ENCODE data around the gene SYNE1. TPM values are rescaled to one million over a fixed set of nuclear protein-coding genes. Genes with fewer than 3 reads are reported as not detected.
A peak's percentile ranks its signal among the peaks of the same experiment; 100 is the strongest.

SYNE1 gene
- total and polyA plus RNA-seq, 8 donors: 12.8 to 279 (median 108) TPM

DNA sequence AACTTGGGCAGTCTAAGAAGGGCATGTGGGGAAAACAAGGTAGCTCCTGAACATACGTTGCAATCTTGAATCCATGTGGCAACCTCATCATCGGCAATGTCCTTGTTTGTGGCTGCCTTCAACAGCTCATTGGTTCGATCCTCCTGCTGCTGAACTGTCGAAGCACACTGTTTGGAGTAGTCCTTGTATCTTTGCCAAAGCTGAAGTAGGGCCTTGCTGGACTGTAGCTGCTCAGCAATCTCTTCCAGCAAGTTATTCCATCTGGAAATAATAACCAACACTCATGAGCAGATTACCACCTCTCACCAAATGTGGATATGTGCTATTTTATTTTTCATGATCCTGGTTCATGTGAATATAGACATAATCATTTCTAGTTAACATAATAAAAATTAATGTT, 416.4 kb downstream of the SYNE1 start:
- WGBS, 5 donors: 76 to 90% (median 83%) methylated on average over 4 of the region's 4 CpGs
- intact Hi-C loops (cut with DNase I; ENCODE audit: low total_unique reads): no loop called here
- H3K36me3 ChIP-seq: peaks cover 45 to 98% (median 94%) of the 10 kb centered on the region in 4 donors

DNA sequence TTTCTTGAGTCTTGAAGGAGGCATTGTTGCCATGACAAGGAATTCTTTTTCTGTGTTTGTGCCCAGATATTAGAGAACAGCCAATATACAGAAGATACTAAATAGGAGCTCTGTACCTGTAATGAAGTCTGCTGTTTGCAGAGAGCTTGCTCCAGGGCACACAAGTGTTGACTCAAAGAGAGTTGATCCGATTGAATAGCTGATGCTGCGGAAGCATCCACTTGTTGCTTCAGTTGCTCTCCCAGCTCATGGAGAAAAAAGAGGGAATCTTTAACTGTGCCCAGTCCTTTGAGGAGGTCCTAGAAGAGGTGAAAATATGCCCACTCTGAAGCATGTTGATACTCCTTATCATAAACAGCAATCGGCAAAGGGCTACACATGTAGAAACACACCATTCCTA, 418.3 kb downstream of the SYNE1 start:
- intact Hi-C loops (cut with DNase I; ENCODE audit: low total_unique reads): no loop called here
- Histone ChIP-seq H3K4me3 (no peak overlapping the region), H3K27ac (no peak overlapping the region), H3K27me3 (no peaks in the 10 kb centered on the region), H3K9me3 (peaks cover 7 to 22% (median 15%) of the 10 kb centered on the region in 4 donors), H3K36me3 (peaks cover 44 to 99% (median 98%) of the 10 kb centered on the region in 4 donors), H3K4me1 (no peaks in the 10 kb centered on the region)
- TF ChIP-seq, protein P1, sequence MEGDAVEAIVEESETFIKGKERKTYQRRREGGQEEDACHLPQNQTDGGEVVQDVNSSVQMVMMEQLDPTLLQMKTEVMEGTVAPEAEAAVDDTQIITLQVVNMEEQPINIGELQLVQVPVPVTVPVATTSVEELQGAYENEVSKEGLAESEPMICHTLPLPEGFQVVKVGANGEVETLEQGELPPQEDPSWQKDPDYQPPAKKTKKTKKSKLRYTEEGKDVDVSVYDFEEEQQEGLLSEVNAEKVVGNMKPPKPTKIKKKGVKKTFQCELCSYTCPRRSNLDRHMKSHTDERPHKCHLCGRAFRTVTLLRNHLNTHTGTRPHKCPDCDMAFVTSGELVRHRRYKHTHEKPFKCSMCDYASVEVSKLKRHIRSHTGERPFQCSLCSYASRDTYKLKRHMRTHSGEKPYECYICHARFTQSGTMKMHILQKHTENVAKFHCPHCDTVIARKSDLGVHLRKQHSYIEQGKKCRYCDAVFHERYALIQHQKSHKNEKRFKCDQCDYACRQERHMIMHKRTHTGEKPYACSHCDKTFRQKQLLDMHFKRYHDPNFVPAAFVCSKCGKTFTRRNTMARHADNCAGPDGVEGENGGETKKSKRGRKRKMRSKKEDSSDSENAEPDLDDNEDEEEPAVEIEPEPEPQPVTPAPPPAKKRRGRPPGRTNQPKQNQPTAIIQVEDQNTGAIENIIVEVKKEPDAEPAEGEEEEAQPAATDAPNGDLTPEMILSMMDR (IDR thresholded peaks at IDR 0.05): no peak
- WGBS, 5 donors: 77 to 98% (median 87%) methylated on average over 3 of the region's 3 CpGs
- no peak for DNase-seq

More for the DNA sequence above, 416.4 kb downstream of the SYNE1 start:
- Histone ChIP-seq H3K27me3 (no peaks in the 10 kb centered on the region), H3K4me3 (no peak overlapping the region), H3K27ac (no peak overlapping the region), H3K9me3 (peaks cover 7 to 22% (median 15%) of the 10 kb centered on the region in 4 donors), H3K4me1 (no peaks in the 10 kb centered on the region)
- DNase-seq: peak in 1 of 2 donors; percentile 14
- TF ChIP-seq EP300 (IDR thresholded peaks at IDR 0.05): no peak
- TF ChIP-seq POLR2AphosphoS5 (IDR thresholded peaks at IDR 0.05): no peak
- no peak for TF ChIP-seq POLR2A (IDR thresholded peaks at IDR 0.05)
- TF ChIP-seq, protein P1 (IDR thresholded peaks at IDR 0.05): no peak

DNA sequence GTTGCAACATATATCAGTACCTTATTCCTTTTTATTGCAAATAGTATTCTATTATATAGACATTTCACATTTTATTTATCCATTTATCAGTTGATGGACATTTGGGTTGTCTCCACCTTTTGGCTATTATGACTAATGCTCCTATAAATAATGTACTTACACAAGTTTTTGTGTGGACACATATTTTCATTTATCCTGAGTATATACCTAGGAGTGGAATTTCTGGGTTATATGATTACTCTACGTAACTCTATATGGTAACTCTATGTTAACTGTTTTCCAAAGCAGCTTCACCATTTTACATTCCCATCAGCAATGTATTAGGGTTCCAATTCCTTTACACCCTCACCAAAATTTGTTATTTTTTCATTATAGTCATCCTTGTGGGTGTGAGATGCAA, 424.7 kb downstream of the SYNE1 start:
- Histone ChIP-seq H3K27ac (no peak overlapping the region), H3K36me3 (peaks cover 16 to 88% (median 81%) of the 10 kb centered on the region in 4 donors), H3K4me3 (no peak overlapping the region), H3K9me3 (no peaks in the 10 kb centered on the region), H3K4me1 (no peaks in the 10 kb centered on the region), H3K27me3 (no peaks in the 10 kb centered on the region)
- DNase-seq: no peak
- TF ChIP-seq POLR2A (IDR thresholded peaks at IDR 0.05) (no peak), POLR2AphosphoS5 (IDR thresholded peaks at IDR 0.05) (no peak), EP300 (IDR thresholded peaks at IDR 0.05) (no peak)
- TF ChIP-seq, protein P1 (IDR thresholded peaks at IDR 0.05): no peak
- WGBS, 5 donors: 82 to 97% (median 97%) methylated on average over 1 of the region's 1 CpG
- intact Hi-C loops (cut with DNase I; ENCODE audit: low total_unique reads): no loop called here

DNA sequence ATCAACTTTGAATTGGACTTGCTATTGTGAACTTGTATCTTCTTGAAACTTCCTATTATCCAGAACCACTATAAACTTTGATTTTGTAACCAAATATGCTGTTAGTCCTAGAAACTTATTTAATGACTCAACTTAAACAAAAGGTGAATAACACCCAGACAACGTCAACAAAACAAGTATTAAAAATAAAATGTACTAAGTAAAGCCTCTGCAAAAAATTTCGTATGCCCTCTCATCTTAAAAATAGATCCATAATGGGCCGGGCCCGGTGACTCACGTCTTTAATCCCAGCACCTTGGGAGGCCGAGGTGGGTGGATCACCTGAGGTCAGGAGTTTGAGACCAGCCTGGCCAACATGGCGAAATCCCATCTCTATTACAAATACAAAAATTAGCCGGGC, 428.0 kb downstream of the SYNE1 start:
- WGBS, 5 donors: 87 to 92% (median 91%) methylated on average over 8 of the region's 8 CpGs
- TF ChIP-seq POLR2AphosphoS5 (IDR thresholded peaks at IDR 0.05) (no peak), POLR2A (IDR thresholded peaks at IDR 0.05) (no peak), EP300 (IDR thresholded peaks at IDR 0.05) (no peak)
- TF ChIP-seq, protein P1 (IDR thresholded peaks at IDR 0.05): no peak
- H3K36me3 ChIP-seq: peaks cover 34 to 88% (median 83%) of the 10 kb centered on the region in 4 donors
- no peaks in the 10 kb centered on the region for H3K27me3 ChIP-seq
- no peaks in the 10 kb centered on the region for H3K4me1 ChIP-seq
- intact Hi-C loops (cut with DNase I; ENCODE audit: low total_unique reads): no loop called here
- no peak overlapping the region for H3K27ac ChIP-seq
- H3K9me3 ChIP-seq: no peaks in the 10 kb centered on the region
- no peak for DNase-seq
- no peak overlapping the region for H3K4me3 ChIP-seq
